ENCODE data around the gene RPS29.

DNA sequence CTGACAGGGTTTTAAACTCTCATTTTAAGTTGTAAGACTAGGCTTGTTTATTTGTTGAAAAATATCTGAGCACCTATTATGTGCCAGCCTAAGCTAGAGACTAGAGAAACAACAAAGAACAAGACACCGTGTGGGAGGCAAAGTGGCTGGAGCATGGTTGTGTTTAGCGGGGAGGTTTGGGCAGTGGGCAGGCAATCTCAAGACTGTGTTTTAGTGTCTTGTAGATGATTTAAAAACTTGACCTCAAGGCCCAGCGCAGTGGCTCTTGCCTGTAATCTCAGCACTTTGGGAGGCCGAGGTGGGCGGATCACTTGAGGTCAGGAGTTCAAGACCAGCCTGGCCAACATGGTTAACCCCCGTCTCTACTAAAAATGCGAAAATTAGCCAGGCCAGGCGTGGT, 26.5 kb upstream of the RPS29 start:
- no peak for TF ChIP-seq POLR2A (IDR thresholded peaks at IDR 0.05)
- TF ChIP-seq, protein P1, sequence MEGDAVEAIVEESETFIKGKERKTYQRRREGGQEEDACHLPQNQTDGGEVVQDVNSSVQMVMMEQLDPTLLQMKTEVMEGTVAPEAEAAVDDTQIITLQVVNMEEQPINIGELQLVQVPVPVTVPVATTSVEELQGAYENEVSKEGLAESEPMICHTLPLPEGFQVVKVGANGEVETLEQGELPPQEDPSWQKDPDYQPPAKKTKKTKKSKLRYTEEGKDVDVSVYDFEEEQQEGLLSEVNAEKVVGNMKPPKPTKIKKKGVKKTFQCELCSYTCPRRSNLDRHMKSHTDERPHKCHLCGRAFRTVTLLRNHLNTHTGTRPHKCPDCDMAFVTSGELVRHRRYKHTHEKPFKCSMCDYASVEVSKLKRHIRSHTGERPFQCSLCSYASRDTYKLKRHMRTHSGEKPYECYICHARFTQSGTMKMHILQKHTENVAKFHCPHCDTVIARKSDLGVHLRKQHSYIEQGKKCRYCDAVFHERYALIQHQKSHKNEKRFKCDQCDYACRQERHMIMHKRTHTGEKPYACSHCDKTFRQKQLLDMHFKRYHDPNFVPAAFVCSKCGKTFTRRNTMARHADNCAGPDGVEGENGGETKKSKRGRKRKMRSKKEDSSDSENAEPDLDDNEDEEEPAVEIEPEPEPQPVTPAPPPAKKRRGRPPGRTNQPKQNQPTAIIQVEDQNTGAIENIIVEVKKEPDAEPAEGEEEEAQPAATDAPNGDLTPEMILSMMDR (IDR thresholded peaks at IDR 0.05): no peak
